SK-N-SH treated with all-trans-retinoic acid at 6 μM for 48 hours (cell line): ENCODE results near the gene OLFML2B.

Experiments
- ARNTL ChIP-seq: fragments of 450-650 bp; formaldehyde crosslinking; IDR thresholded peaks from 2 replicates; pipeline ENCODE4 v1.5.0; 2020; ENCODE audit warnings: low read depth, mild to moderate bottlenecking, moderate library complexity, borderline replicate concordance
- BACH2 ChIP-seq: fragments of 250-450 bp; sonication (Bioruptor Pico); IDR thresholded peaks from 2 replicates; pipeline ENCODE4 v1.9.0; 2021; ENCODE audit warnings: mild to moderate bottlenecking, borderline replicate concordance
- CREB5 ChIP-seq: fragments of 250-450 bp; sonication (Bioruptor Pico); IDR thresholded peaks from 2 replicates; pipeline ENCODE4 v1.5.1; 2020; ENCODE audit warnings: low read depth, mild to moderate bottlenecking, moderate library complexity
- ISL1 ChIP-seq: fragments of 250-450 bp; sonication (Bioruptor Pico); IDR thresholded peaks from 2 replicates; pipeline ENCODE4 v2.1.2; 2022; ENCODE audit warnings: mild to moderate bottlenecking, moderate library complexity
- RARB ChIP-seq: fragments of 250-450 bp; sonication (Bioruptor Pico); IDR thresholded peaks from 2 replicates; pipeline ENCODE4 v1.8.0; 2021; ENCODE audit warnings: mild to moderate bottlenecking, moderate library complexity
- SNAI2 ChIP-seq: fragments of 250-450 bp; sonication (Bioruptor Pico); IDR thresholded peaks from 2 replicates; pipeline ENCODE4 v1.5.0; 2020; ENCODE audit warnings: mild to moderate bottlenecking, moderate library complexity
- TOX ChIP-seq: fragments of 250-450 bp; sonication (Bioruptor Pico); IDR thresholded peaks from 2 replicates; pipeline ENCODE4 v1.8.0; 2021; ENCODE audit warnings: mild to moderate bottlenecking, moderate library complexity, borderline replicate concordance
- ZC3H10 ChIP-seq: fragments of 250-450 bp; sonication (Bioruptor Pico); IDR thresholded peaks from 2 replicates; pipeline ENCODE4 v1.5.1; 2021; ENCODE audit warnings: mild to moderate bottlenecking, moderate library complexity
- ZFP3 ChIP-seq: fragments of 250-450 bp; sonication (Bioruptor Pico); IDR thresholded peaks from 2 replicates; pipeline ENCODE4 v1.5.0; 2020; ENCODE audit warnings: mild to moderate bottlenecking, moderate library complexity
- ZFP30 ChIP-seq: fragments of 450-650 bp; formaldehyde crosslinking; IDR thresholded peaks from 2 replicates; pipeline ENCODE4 v1.5.0; 2022; ENCODE audit warnings: mild to moderate bottlenecking, moderate library complexity
- ZNF565 ChIP-seq: fragments of 450-650 bp; formaldehyde crosslinking; conservative IDR thresholded peaks from 2 replicates; pipeline ENCODE4 v1.5.0; 2020; ENCODE audit warnings: low read depth, mild to moderate bottlenecking, moderate library complexity
- TF ChIP-seq, protein P1 (sequence below): fragments of 250-450 bp; sonication (Bioruptor Pico); IDR thresholded peaks from 2 replicates; pipeline ENCODE4 v1.8.0; 2020; ENCODE audit warnings: mild to moderate bottlenecking, moderate library complexity, borderline replicate concordance

GRCh38 chr1:162069334-162070093, 45.8 kb upstream of the OLFML2B start, which contains the start of gene NOS1AP:
- no peak for TF ChIP-seq ZFP30 (CRISPR knock-in tag)
- TF ChIP-seq, protein P1, sequence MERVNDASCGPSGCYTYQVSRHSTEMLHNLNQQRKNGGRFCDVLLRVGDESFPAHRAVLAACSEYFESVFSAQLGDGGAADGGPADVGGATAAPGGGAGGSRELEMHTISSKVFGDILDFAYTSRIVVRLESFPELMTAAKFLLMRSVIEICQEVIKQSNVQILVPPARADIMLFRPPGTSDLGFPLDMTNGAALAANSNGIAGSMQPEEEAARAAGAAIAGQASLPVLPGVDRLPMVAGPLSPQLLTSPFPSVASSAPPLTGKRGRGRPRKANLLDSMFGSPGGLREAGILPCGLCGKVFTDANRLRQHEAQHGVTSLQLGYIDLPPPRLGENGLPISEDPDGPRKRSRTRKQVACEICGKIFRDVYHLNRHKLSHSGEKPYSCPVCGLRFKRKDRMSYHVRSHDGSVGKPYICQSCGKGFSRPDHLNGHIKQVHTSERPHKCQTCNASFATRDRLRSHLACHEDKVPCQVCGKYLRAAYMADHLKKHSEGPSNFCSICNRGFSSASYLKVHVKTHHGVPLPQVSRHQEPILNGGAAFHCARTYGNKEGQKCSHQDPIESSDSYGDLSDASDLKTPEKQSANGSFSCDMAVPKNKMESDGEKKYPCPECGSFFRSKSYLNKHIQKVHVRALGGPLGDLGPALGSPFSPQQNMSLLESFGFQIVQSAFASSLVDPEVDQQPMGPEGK (CRISPR knock-in tag): no peak
- TF ChIP-seq TOX (CRISPR knock-in tag): no peak
- no peak for TF ChIP-seq SNAI2
- no peak for TF ChIP-seq ZC3H10 (CRISPR knock-in tag)
- no peak for TF ChIP-seq RARB (CRISPR knock-in tag)
- no peak for TF ChIP-seq ZFP3 (CRISPR knock-in tag)
- TF ChIP-seq BACH2 (CRISPR knock-in tag): no peak
- no peak for TF ChIP-seq ARNTL (CRISPR knock-in tag)
- no peak for TF ChIP-seq ISL1 (CRISPR knock-in tag)
- TF ChIP-seq ZNF565 (CRISPR knock-in tag): no peak
- no peak for TF ChIP-seq CREB5 (CRISPR knock-in tag)
